OCI-LY1 (cell line): ENCODE results near the gene HDDC2.

Experiments
- H2AFZ ChIP-seq: fragments of 200-600 bp; sonication (generic), shearing (Covaris generic); 2 replicates; pipeline ENCODE4 v1.6.0; 2014; ENCODE audit warnings: antibody characterized with exemption, mild to moderate bottlenecking, low read length
- H3F3A ChIP-seq: fragments of 200-600 bp; sonication (generic), shearing (Covaris generic); 2 replicates; pipeline ENCODE4 v1.6.0; 2014; ENCODE audit warnings: mild to moderate bottlenecking, antibody characterized with exemption, low read length, moderate library complexity; ENCODE audit not compliant: insufficient read depth
- H3K27ac ChIP-seq: fragments of 200-600 bp; sonication (generic); 2 replicates; pipeline ENCODE4 v1.5.1; 2014; ENCODE audit warnings: low read length, mixed run types, mild to moderate bottlenecking, low read depth; ENCODE audit not compliant: poor library complexity, severe bottlenecking
- H3K27me3 ChIP-seq: fragments of 200-600 bp; sonication (generic); 2 replicates; pipeline ENCODE4 v1.6.0; 2014; ENCODE audit warnings: antibody characterized with exemption, mild to moderate bottlenecking, low read length, moderate library complexity; ENCODE audit not compliant: insufficient read depth
- H3K36me3 ChIP-seq: fragments of 200-600 bp; sonication (generic); 2 replicates; pipeline ENCODE4 v1.6.1; 2014; ENCODE audit warnings: mild to moderate bottlenecking, antibody characterized with exemption, low read length, moderate library complexity, mixed read lengths; ENCODE audit not compliant: insufficient read depth
- H3K4me1 ChIP-seq: fragments of 200-600 bp; sonication (generic); 2 replicates; pipeline ENCODE4 v1.5.1; 2014; ENCODE audit warnings: mild to moderate bottlenecking, low read length, moderate library complexity; ENCODE audit not compliant: insufficient read depth, severe bottlenecking
- H3K4me2 ChIP-seq: fragments of 200-600 bp; sonication (generic), shearing (Covaris generic); 2 replicates; pipeline ENCODE4 v1.6.1; 2014; ENCODE audit warnings: low read length
- H3K4me3 ChIP-seq: fragments of 200-600 bp; sonication (generic); 2 replicates; pipeline ENCODE4 v1.5.1; 2014; ENCODE audit warnings: low read length, low read depth, mild to moderate bottlenecking, mixed read lengths; ENCODE audit not compliant: poor library complexity, severe bottlenecking
- H3K79me2 ChIP-seq: fragments of 200-600 bp; shearing (Covaris generic); 2 replicates; pipeline ENCODE4 v1.6.1; 2016; ENCODE audit warnings: mixed run types, low read length, mixed read lengths; ENCODE audit not compliant: insufficient read depth
- H3K9ac ChIP-seq: fragments of 200-600 bp; sonication (generic), shearing (Covaris generic); 2 replicates; pipeline ENCODE4 v1.6.1; 2014; ENCODE audit warnings: mild to moderate bottlenecking, low read length, mixed read lengths
- H3K9me2 ChIP-seq: fragments of 200-600 bp; sonication (generic), shearing (Covaris generic); 2 replicates; pipeline ENCODE4 v1.6.1; 2014; ENCODE audit warnings: low read depth, mild to moderate bottlenecking, low read length, mixed read lengths
- H3K9me3 ChIP-seq: fragments of 200-600 bp; shearing (Covaris generic); 2 replicates; pipeline ENCODE4 v1.6.1; 2014; ENCODE audit warnings: low read length, mixed read lengths
- H4K20me1 ChIP-seq: fragments of 200-600 bp; sonication (generic), shearing (Covaris generic); 2 replicates; pipeline ENCODE4 v1.6.0; 2016; ENCODE audit warnings: mild to moderate bottlenecking, low read length; ENCODE audit not compliant: insufficient read depth
- CTCF ChIP-seq: fragments of 200-600 bp; sonication (generic), shearing (Covaris generic); IDR thresholded peaks from 2 replicates; pipeline ENCODE4 v1.5.1; 2017; ENCODE audit warnings: mild to moderate bottlenecking, antibody characterized with exemption, low read length, moderate library complexity, mixed read lengths
- EZH2 ChIP-seq: fragments of 200-600 bp; sonication (generic), shearing (Covaris generic); IDR thresholded peaks from 2 replicates; pipeline ENCODE4 v1.8.0; 2017; ENCODE audit warnings: borderline replicate concordance, mixed run types, mild to moderate bottlenecking, antibody characterized with exemption, low read length, moderate library complexity, mixed read lengths

HDDC2 gene

GRCh38 chr6:125245523-125246264 lies 56.1 kb downstream of the HDDC2 start:
- no peaks in the 10 kb centered on the region for H4K20me1 ChIP-seq
- no peak overlapping the region for H3K4me3 ChIP-seq
- H3K9me2 ChIP-seq: no peaks in the 10 kb centered on the region
- H3K27ac ChIP-seq: no peak overlapping the region
- TF ChIP-seq EZH2 (no peak), CTCF (no peak)
- no peaks in the 10 kb centered on the region for H3K36me3 ChIP-seq
- H2AFZ ChIP-seq: no peak overlapping the region
- H3K4me1 ChIP-seq: no peaks in the 10 kb centered on the region
- H3K9ac ChIP-seq: no peak overlapping the region
- H3K9me3 ChIP-seq: peaks cover 2% of the 10 kb centered on the region; the same call in 1 of the 2 replicates
- H3K4me2 ChIP-seq: no peak overlapping the region
- no peaks in the 10 kb centered on the region for H3K27me3 ChIP-seq
- H3K79me2 ChIP-seq: no peaks in the 10 kb centered on the region
- H3F3A ChIP-seq: no peaks in the 10 kb centered on the region

GRCh38 chr6:125245109-125245508 lies 56.7 kb downstream of the HDDC2 start:
- H4K20me1 ChIP-seq: no peaks in the 10 kb centered on the region
- no peak for TF ChIP-seq CTCF
- H3K4me1 ChIP-seq: no peaks in the 10 kb centered on the region
- H3K79me2 ChIP-seq: no peaks in the 10 kb centered on the region
- no peak overlapping the region for H3K4me2 ChIP-seq
- H3K36me3 ChIP-seq: no peaks in the 10 kb centered on the region
- H3K9me2 ChIP-seq: no peaks in the 10 kb centered on the region
- H3F3A ChIP-seq: no peaks in the 10 kb centered on the region
- H3K9ac ChIP-seq: no peak overlapping the region
- no peak overlapping the region for H3K4me3 ChIP-seq
- no peak overlapping the region for H3K27ac ChIP-seq
- H3K9me3 ChIP-seq: peaks cover 2% of the 10 kb centered on the region; the same call in 1 of the 2 replicates
- no peak overlapping the region for H2AFZ ChIP-seq
- no peaks in the 10 kb centered on the region for H3K27me3 ChIP-seq

- no peak overlapping the region for H3K4me3 ChIP-seq
These were observed 64.0 kb downstream of the HDDC2 start for GRCh38 chr6:125237764-125238163.

More at GRCh38 chr6:125237764-125238163, 64.0 kb downstream of the HDDC2 start:
- H3K9me2 ChIP-seq: no peaks in the 10 kb centered on the region
- H3K4me2 ChIP-seq: no peak overlapping the region
- H3K27ac ChIP-seq: no peak overlapping the region
- no peak for TF ChIP-seq CTCF
- no peak for TF ChIP-seq EZH2
- H3K4me1 ChIP-seq: no peaks in the 10 kb centered on the region
- H3F3A ChIP-seq: no peaks in the 10 kb centered on the region
- peaks cover 2% of the 10 kb centered on the region; the same call in 1 of the 2 replicates for H3K9me3 ChIP-seq
- no peaks in the 10 kb centered on the region for H3K79me2 ChIP-seq
- no peak overlapping the region for H2AFZ ChIP-seq
- H3K27me3 ChIP-seq: no peaks in the 10 kb centered on the region
- H4K20me1 ChIP-seq: no peaks in the 10 kb centered on the region
- no peaks in the 10 kb centered on the region for H3K36me3 ChIP-seq
- H3K9ac ChIP-seq: no peak overlapping the region
